Neural cell (in vitro differentiated cells): ENCODE data around the gene TBC1D2. TPM values are rescaled to one million over a fixed set of nuclear protein-coding genes. Genes with fewer than 3 reads are reported as not detected.

Source experiments
- H2AFZ ChIP-seq: fragments of 200-600, 300-800 bp; sonication (generic), shearing (Covaris generic); 2 replicates; pipeline ENCODE4 v1.6.0; 2014; ENCODE audit warnings: low read depth, mild to moderate bottlenecking, antibody characterized with exemption, low read length, moderate library complexity
- H3F3A ChIP-seq: fragments of 200-600 bp; shearing (Covaris generic); 2 replicates; pipeline ENCODE4 v1.6.1; 2016; ENCODE audit warnings: mild to moderate bottlenecking, moderate library complexity, mixed read lengths, antibody characterized with exemption, low read length; ENCODE audit not compliant: insufficient read depth, poor library complexity, severe bottlenecking
- H3K27ac ChIP-seq: fragments of 200-600, 300-800 bp; sonication (generic), shearing (Covaris generic); 2 replicates; pipeline ENCODE4 v1.5.1; 2014; ENCODE audit warnings: mild to moderate bottlenecking, low read length, moderate library complexity
- H3K27me3 ChIP-seq: fragments of 300-800, 200-600 bp; sonication (generic), shearing (Covaris generic); 2 replicates; pipeline ENCODE4 v1.6.0; 2014; ENCODE audit warnings: mild to moderate bottlenecking, low read depth, low read length, moderate library complexity; ENCODE audit not compliant: insufficient read depth
- H3K36me3 ChIP-seq: fragments of 300-800, 200-600 bp; sonication (generic), shearing (Covaris generic); 2 replicates; pipeline ENCODE4 v1.5.1; 2014; ENCODE audit warnings: mild to moderate bottlenecking, antibody characterized with exemption, low read length, moderate library complexity; ENCODE audit not compliant: insufficient read depth
- H3K4me2 ChIP-seq: fragments of 300-800, 200-600 bp; sonication (generic), shearing (Covaris generic); 2 replicates; pipeline ENCODE4 v1.6.0; 2014; ENCODE audit warnings: mild to moderate bottlenecking, low read length
- H3K4me3 ChIP-seq: fragments of 300-800, 200-600 bp; sonication (generic), shearing (Covaris generic); 2 replicates; pipeline ENCODE4 v1.5.1; 2014; ENCODE audit warnings: mild to moderate bottlenecking, low read length, moderate library complexity
- H3K79me2 ChIP-seq: fragments of 200-600 bp; shearing (Covaris generic); replicated peaks from 2 replicates; pipeline ENCODE4 v1.6.0; 2014; ENCODE audit warnings: mild to moderate bottlenecking, low read length, moderate library complexity; ENCODE audit not compliant: insufficient read depth
- H3K9ac ChIP-seq: fragments of 300-800, 200-600 bp; sonication (generic), shearing (Covaris generic); 2 replicates; pipeline ENCODE4 v1.6.1; 2016; ENCODE audit warnings: mild to moderate bottlenecking, low read length, mixed read lengths
- H3K9me2 ChIP-seq: fragments of 200-600 bp; shearing (Covaris generic); 2 replicates; pipeline ENCODE4 v1.6.1; 2016; ENCODE audit warnings: mild to moderate bottlenecking, low read length, mixed read lengths; ENCODE audit not compliant: insufficient read depth
- H3K9me3 ChIP-seq: fragments of 200-600, 300-800 bp; sonication (generic), shearing (Covaris generic); 2 replicates; pipeline ENCODE4 v1.6.1; 2016; ENCODE audit warnings: mild to moderate bottlenecking, mixed run types, low read length, moderate library complexity, mixed read lengths
- H4K20me1 ChIP-seq: fragments of 200-600 bp; shearing (Covaris generic); 2 replicates; pipeline ENCODE4 v1.6.1; 2016; ENCODE audit warnings: mild to moderate bottlenecking, mixed run types; ENCODE audit not compliant: insufficient read depth
- EP300 ChIP-seq: fragments of 450-650 bp; conservative IDR thresholded peaks from 2 replicates; pipeline ENCODE4 v1.6.1; 2014; ENCODE audit warnings: antibody characterized with exemption, mild to moderate bottlenecking, moderate library complexity; ENCODE audit not compliant: poor library complexity, severe bottlenecking
- EZH2 ChIP-seq: fragments of 200-600, 300-800 bp; shearing (Covaris generic), sonication (generic); IDR thresholded peaks from 2 replicates; pipeline ENCODE4 v1.6.1; 2014; ENCODE audit warnings: antibody characterized with exemption, low read length, borderline replicate concordance, mild to moderate bottlenecking; ENCODE audit not compliant: insufficient read depth, poor library complexity, severe bottlenecking
- MXI1 ChIP-seq: fragments of 450-650 bp; conservative IDR thresholded peaks from 2 replicates; pipeline ENCODE4 v1.6.1; 2014; ENCODE audit warnings: antibody characterized with exemption, mild to moderate bottlenecking; ENCODE audit not compliant: poor library complexity, severe bottlenecking
- POLR2AphosphoS5 ChIP-seq: IDR thresholded peaks from 2 replicates; pipeline ENCODE4 v1.6.1; 2012
- RAD21 ChIP-seq: fragments of 450-650 bp; conservative IDR thresholded peaks from 2 replicates; pipeline ENCODE4 v1.6.1; 2014; ENCODE audit warnings: antibody characterized with exemption, mild to moderate bottlenecking, moderate library complexity
- SMC3 ChIP-seq: fragments of 450-650 bp; conservative IDR thresholded peaks from 2 replicates; pipeline ENCODE4 v1.6.1; 2014; ENCODE audit warnings: antibody characterized with exemption, mild to moderate bottlenecking, moderate library complexity; ENCODE audit not compliant: poor library complexity
- TAF1 ChIP-seq: IDR thresholded peaks from 2 replicates; pipeline ENCODE4 v1.6.1; 2012; ENCODE audit warnings: low read depth
- polyA plus RNA-seq: library from polyadenylated mRNA; depleted of rRNA; stranded (reverse); fragments of >200 nt; gene quantifications from 2 replicates; pipeline ENCODE4 v1.2.3, GENCODE V29; 2014
- TF ChIP-seq, protein P1 (sequence below): fragments of 450-650 bp; IDR thresholded peaks from 2 replicates; pipeline ENCODE4 v1.5.1; 2014; ENCODE audit warnings: antibody characterized with exemption, mild to moderate bottlenecking, moderate library complexity; ENCODE audit not compliant: poor library complexity, severe bottlenecking
- TF ChIP-seq, protein P2 (sequence below): IDR thresholded peaks from 2 replicates; pipeline ENCODE4 v1.6.1; 2012; ENCODE audit warnings: borderline replicate concordance

Gene TBC1D2
- polyA plus RNA-seq, 1 donor from 2014 or later, result 4.1 TPM

DNA sequence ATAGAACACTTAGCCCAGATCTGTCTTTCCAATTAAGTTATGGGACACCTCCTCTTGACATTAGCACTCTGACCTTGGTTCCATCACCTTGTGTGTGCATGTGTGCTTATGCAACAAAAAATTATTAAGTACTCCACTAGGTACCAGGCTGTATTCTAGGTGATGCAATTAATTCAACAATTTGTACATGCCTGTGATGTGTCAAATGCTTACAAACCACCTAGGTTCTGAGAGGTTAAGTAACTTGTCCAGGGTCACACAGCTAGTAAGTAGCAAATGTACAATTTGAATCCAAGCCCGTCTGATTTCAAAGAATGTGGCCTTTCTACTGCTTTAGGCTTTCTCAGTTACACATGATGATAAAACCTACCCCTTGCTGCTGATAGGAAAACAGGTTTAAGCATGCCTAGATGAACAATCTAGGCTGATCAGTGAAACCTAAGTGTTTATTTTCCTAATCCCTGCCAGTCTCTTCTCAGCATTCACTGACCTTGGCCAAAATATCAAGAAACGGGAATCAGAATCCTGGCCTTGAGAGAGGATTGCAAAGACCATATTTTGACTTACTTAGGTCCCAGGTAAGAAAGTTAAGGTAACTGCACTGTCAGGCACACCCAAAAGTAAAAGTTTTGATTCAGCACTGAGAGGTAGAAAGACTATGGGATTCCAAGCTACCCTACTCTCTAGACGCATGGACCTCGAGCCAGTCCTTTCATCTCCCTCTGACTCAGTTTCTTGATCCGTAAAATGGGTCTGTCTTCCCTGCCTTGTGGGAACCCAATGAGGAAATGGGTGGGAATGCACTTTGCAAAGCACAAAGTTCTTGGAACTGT, 1.0 kb downstream of the TBC1D2 start:
- no peaks in the 10 kb centered on the region for H3F3A ChIP-seq
- H2AFZ ChIP-seq, result no peak overlapping the region
- no peaks in the 10 kb centered on the region for H3K9me2 ChIP-seq
- H3K9me3 ChIP-seq, result no peaks in the 10 kb centered on the region
- no peak overlapping the region for H3K27ac ChIP-seq
- no peaks in the 10 kb centered on the region for H3K36me3 ChIP-seq
- peak overlapping the region; percentile 95 for H3K4me3 ChIP-seq
- H3K27me3 ChIP-seq, result peaks cover 10% of the 10 kb centered on the region
- TF ChIP-seq TAF1 (no peak), EP300 (no peak), EZH2 (no peak), SMC3 (no peak), MXI1 (no peak), POLR2AphosphoS5 (no peak), RAD21 (no peak)
- TF ChIP-seq, protein P1, sequence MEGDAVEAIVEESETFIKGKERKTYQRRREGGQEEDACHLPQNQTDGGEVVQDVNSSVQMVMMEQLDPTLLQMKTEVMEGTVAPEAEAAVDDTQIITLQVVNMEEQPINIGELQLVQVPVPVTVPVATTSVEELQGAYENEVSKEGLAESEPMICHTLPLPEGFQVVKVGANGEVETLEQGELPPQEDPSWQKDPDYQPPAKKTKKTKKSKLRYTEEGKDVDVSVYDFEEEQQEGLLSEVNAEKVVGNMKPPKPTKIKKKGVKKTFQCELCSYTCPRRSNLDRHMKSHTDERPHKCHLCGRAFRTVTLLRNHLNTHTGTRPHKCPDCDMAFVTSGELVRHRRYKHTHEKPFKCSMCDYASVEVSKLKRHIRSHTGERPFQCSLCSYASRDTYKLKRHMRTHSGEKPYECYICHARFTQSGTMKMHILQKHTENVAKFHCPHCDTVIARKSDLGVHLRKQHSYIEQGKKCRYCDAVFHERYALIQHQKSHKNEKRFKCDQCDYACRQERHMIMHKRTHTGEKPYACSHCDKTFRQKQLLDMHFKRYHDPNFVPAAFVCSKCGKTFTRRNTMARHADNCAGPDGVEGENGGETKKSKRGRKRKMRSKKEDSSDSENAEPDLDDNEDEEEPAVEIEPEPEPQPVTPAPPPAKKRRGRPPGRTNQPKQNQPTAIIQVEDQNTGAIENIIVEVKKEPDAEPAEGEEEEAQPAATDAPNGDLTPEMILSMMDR, result no peak
- TF ChIP-seq, protein P2, sequence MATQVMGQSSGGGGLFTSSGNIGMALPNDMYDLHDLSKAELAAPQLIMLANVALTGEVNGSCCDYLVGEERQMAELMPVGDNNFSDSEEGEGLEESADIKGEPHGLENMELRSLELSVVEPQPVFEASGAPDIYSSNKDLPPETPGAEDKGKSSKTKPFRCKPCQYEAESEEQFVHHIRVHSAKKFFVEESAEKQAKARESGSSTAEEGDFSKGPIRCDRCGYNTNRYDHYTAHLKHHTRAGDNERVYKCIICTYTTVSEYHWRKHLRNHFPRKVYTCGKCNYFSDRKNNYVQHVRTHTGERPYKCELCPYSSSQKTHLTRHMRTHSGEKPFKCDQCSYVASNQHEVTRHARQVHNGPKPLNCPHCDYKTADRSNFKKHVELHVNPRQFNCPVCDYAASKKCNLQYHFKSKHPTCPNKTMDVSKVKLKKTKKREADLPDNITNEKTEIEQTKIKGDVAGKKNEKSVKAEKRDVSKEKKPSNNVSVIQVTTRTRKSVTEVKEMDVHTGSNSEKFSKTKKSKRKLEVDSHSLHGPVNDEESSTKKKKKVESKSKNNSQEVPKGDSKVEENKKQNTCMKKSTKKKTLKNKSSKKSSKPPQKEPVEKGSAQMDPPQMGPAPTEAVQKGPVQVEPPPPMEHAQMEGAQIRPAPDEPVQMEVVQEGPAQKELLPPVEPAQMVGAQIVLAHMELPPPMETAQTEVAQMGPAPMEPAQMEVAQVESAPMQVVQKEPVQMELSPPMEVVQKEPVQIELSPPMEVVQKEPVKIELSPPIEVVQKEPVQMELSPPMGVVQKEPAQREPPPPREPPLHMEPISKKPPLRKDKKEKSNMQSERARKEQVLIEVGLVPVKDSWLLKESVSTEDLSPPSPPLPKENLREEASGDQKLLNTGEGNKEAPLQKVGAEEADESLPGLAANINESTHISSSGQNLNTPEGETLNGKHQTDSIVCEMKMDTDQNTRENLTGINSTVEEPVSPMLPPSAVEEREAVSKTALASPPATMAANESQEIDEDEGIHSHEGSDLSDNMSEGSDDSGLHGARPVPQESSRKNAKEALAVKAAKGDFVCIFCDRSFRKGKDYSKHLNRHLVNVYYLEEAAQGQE, result no peak
- no peak overlapping the region for H3K9ac ChIP-seq
- peak overlapping the region; percentile 88 for H3K4me2 ChIP-seq
- H4K20me1 ChIP-seq, result no peaks in the 10 kb centered on the region
- no peaks in the 10 kb centered on the region for H3K79me2 ChIP-seq

DNA sequence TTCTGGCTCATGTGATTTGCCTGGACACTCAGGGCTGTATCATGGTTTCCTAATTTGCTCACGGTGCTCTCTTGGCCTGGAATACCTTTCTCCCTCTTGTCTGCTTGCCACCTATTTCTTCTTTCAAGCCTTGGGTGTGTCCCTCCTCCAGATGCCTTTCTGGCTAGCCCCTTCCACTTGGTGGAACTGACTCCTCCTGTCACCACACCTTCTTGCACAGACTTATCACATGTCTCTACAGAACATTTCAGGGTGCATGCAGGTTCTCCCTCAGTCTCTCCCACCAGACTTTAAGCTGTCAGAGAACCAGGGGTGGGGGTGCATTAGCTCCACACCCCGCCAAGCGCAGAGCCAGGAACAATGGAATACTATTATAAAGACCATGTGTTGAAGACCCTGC, 1.9 kb downstream of the TBC1D2 start:
- TF ChIP-seq TAF1 (no peak), MXI1 (no peak), POLR2AphosphoS5 (no peak), SMC3 (no peak), RAD21 (no peak), EZH2 (no peak), EP300 (no peak)
- TF ChIP-seq, protein P2, result no peak
- TF ChIP-seq, protein P1, result no peak
- Histone ChIP-seq H3K36me3 (no peaks in the 10 kb centered on the region), H3F3A (no peaks in the 10 kb centered on the region), H3K79me2 (no peaks in the 10 kb centered on the region), H3K4me2 (no peak overlapping the region), H3K9ac (no peak overlapping the region), H3K9me3 (no peaks in the 10 kb centered on the region), H2AFZ (no peak overlapping the region), H4K20me1 (no peaks in the 10 kb centered on the region), H3K27me3 (peaks cover 10% of the 10 kb centered on the region), H3K27ac (no peak overlapping the region), H3K4me3 (no peak overlapping the region), H3K9me2 (no peaks in the 10 kb centered on the region)
